ENCODE results near the gene NADK.
"Not testable (repeated sequence)": the region's sequence is repeated elsewhere in the genome, so short reads cannot be mapped to it uniquely, and the experiment has no call there.

GRCh38 chr1:1724035-1724864 is 54.0 kb downstream of the NADK start, which contains the start of gene CDK11A:
- TF ChIP-seq EZH2phosphoT487 (IDR thresholded peaks at IDR 0.05; ENCODE audit: insufficient read depth, low read depth); EZH2 (IDR thresholded peaks at IDR 0.05; ENCODE audit: insufficient read depth, poor library complexity, severe bottlenecking): not testable (repeated sequence)
